Measurements from ENCODE around the gene MEOX2. TPM values are rescaled to one million over a fixed set of nuclear protein-coding genes. Genes with fewer than 3 reads are reported as not detected.

MEOX2 gene
- total RNA-seq, 2 experiments from 2014 or later: not detected

DNA sequence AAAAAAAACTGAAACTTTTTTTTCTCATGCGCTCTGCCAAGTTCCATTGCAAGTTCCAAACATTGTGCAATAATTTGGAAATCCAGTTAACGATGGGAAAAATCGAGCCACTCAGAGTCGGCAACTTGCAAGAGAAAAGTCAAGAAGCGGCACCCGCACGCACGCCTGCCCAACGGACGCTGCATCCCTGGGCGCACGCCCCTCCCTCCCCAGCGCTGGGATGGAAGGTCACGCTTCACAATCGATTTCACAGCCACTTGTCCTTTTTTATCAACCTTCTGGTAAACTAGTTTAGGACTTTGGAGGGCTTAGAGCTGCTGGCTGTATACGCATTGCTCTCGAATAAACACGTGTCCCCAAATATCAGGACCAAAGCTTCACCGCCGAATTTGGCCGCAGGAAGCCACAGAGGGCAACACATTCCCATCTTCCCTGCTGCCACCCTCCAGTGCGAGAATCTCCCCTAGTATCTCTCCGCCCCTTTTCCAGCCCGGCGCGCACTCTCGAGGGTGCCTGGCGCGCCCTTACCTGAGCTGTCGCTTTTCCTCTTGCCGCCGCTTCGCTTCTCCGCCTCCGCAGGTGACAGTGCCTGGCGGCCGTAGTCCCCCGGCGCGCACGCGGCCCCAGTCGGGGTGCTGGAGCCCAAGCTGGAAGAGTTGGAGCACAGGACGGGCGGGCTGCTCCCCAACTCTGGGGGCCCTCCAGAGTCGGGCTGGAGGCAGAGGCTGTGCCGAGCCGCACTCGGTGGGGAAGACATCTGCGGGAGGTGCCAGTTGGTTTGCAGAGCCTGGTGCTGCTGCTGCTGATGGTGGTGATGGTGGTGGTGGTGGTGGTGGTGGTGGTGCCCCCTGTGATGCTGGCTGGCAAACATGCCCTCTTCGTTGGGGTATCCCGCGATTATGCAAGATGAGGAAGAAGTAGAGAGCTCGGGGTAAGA is 857 bp downstream of the MEOX2 start:
- Mint-ChIP-seq H3K27me3 (peaks cover 50% of the 10 kb centered on the region), H3K4me1 (no peaks in the 10 kb centered on the region), H3K27ac (no peak overlapping the region), H3K4me3 (no peak overlapping the region), H3K36me3 (no peaks in the 10 kb centered on the region), H3K9me3 (peaks cover 2% of the 10 kb centered on the region)
- DNase-seq: no peak

DNA sequence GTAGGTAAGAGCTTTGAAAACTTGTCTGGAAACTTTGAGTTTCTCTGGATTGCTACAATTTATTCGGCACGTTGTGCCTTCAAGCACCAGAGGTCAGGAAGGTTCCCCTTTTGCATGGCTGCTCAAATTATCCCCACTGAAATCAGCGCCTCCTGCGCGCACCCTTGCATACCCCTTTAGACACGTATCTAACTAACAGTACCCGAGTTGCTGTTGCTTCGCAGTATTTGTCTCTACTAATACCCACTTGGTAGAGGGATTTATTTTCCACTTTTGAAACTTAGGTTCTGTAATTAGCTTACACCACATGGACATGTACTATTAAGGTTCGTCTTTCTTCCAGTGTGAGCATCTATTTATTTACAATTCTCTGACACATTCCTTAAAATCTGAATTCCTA is 1.6 kb downstream of the MEOX2 start:
- no peaks in the 10 kb centered on the region for H3K36me3 Mint-ChIP-seq
- no peak overlapping the region for H3K27ac Mint-ChIP-seq
- H3K9me3 Mint-ChIP-seq: peaks cover 2% of the 10 kb centered on the region
- no peak overlapping the region for H3K4me3 Mint-ChIP-seq
- no peaks in the 10 kb centered on the region for H3K4me1 Mint-ChIP-seq
- H3K27me3 Mint-ChIP-seq: peaks cover 50% of the 10 kb centered on the region
- no peak for DNase-seq

DNA sequence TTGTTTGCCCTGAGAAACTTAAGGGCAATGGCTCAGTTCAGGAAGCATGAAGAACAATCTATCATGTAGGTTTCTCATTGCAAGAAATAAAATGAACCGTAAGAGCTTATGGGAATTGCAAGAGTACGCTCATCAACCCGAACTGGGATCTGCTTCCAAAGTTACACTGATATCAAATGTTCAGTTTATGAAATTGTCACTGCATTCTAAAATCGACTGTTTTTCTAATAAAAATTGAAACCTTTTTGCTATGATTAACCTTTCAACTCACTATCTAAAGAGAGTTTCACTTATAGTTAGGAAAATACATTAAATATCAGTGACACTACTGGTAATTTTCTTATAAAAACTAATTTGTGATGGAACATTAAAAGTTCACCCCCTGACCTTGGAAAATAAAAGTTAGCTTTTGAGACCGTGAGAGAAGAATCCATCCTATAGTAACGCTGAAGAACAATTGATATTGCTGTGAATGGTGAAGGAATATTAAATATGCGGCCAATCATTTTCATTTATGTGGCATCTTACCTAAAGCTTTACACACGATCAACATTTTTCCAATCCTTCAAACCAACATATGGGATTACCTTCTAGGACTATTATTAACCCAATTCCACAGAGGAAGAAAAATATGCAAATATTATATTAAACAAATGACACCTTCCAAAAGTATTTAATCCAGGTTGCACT is 2.2 kb downstream of the MEOX2 start:
- Mint-ChIP-seq H3K27ac (no peak overlapping the region), H3K27me3 (peaks cover 50% of the 10 kb centered on the region)

DNA sequence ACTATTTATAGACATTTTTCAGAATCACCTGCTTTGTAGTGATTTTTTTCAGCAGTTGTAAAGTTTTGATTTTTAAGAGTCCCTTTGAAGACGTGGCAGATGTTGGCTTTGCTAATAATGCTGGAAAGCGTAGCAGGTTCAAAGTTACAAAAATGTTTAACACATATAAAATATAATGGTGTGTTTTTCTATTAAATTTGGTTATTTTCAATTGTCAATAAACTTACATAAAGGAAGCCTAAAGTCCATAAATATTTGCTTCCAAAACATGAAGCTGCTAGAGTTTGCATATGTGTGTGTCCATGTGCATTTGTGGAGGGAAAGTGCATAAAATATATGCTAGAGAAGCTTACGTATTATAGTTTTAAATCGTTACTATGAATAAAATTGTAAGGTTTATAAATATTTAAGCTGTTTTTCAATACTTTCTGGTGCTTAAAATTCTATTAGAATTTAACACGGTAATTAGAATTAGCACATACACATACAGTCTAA is 3.7 kb downstream of the MEOX2 start:
- H3K27ac Mint-ChIP-seq: no peak overlapping the region
- no peaks in the 10 kb centered on the region for H3K4me1 Mint-ChIP-seq
- H3K36me3 Mint-ChIP-seq: no peaks in the 10 kb centered on the region
- H3K27me3 Mint-ChIP-seq: peaks cover 37% of the 10 kb centered on the region
- DNase-seq: no peak
- no peak overlapping the region for H3K4me3 Mint-ChIP-seq
- peaks cover 2% of the 10 kb centered on the region for H3K9me3 Mint-ChIP-seq

More for the DNA sequence above, 2.2 kb downstream of the MEOX2 start:
- peaks cover 2% of the 10 kb centered on the region for H3K9me3 Mint-ChIP-seq
- H3K36me3 Mint-ChIP-seq: no peaks in the 10 kb centered on the region
- no peak for DNase-seq
- no peaks in the 10 kb centered on the region for H3K4me1 Mint-ChIP-seq
- H3K4me3 Mint-ChIP-seq: no peak overlapping the region

DNA sequence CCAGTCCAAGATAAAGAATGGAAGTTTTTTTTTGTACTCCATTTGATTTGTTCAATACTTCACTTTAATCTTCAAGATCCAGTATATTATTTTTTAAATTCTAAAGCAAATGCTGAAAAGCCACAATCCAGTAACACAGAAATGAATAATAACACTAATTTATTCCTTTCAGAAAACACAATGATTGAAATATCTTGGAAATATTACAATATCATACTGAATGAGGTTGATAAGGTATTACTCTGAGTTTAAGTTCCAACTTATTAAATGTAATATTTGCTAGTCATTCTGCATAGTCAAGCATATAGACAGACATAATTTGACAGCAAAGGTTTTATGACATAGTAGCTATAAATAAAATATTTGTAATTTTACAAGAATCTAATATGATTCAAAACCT is 4.4 kb downstream of the MEOX2 start:
- Mint-ChIP-seq H3K36me3 (no peaks in the 10 kb centered on the region), H3K9me3 (peaks cover 2% of the 10 kb centered on the region), H3K27ac (no peak overlapping the region), H3K4me1 (no peaks in the 10 kb centered on the region), H3K4me3 (no peak overlapping the region), H3K27me3 (peaks cover 30% of the 10 kb centered on the region)
- no peak for DNase-seq

DNA sequence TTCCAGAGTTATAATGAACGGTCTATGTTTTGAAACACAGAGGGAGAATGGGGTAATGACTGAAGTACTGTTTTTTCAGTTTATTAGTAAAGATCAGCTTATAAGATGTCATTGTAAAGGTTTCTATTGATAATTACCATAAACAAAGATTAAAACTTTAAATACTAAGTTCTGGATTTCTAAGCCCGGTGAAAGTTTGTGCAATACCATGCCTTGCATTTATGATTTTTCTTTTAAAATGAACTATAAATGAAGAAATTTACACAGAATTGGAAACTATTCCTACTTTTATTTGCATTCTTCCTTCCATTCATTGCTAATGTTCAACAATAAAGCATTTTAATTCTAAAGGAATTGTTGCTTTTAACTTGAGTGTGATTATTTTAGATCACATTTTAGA is 4.9 kb downstream of the MEOX2 start:
- DNase-seq: no peak
- Mint-ChIP-seq H3K9me3 (peaks cover 2% of the 10 kb centered on the region), H3K4me3 (no peak overlapping the region), H3K4me1 (no peaks in the 10 kb centered on the region), H3K27me3 (peaks cover 25% of the 10 kb centered on the region), H3K27ac (no peak overlapping the region), H3K36me3 (no peaks in the 10 kb centered on the region)

DNA sequence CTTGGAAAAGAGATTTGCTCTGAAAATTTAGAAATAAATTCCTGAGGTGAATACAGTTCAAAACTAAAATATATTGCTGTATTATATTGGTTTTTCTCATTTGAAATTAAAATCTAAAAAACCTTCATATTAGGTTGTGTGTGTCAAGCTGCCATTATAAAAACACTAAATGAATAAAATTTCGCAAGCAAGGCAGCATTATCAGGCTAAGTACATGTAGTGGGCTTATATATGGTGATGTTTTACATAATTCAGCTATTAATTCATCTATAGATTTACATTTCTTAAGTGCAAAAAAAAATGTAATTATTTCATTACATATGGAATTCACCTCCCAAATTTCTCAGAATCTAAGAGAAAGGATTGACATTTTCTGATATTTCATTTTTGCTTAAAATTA is 5.3 kb downstream of the MEOX2 start:
- H3K9me3 Mint-ChIP-seq: peaks cover 2% of the 10 kb centered on the region
- peaks cover 21% of the 10 kb centered on the region for H3K27me3 Mint-ChIP-seq
- H3K4me1 Mint-ChIP-seq: no peaks in the 10 kb centered on the region
- no peak overlapping the region for H3K27ac Mint-ChIP-seq
- H3K4me3 Mint-ChIP-seq: no peak overlapping the region
- DNase-seq: no peak
- no peaks in the 10 kb centered on the region for H3K36me3 Mint-ChIP-seq

DNA sequence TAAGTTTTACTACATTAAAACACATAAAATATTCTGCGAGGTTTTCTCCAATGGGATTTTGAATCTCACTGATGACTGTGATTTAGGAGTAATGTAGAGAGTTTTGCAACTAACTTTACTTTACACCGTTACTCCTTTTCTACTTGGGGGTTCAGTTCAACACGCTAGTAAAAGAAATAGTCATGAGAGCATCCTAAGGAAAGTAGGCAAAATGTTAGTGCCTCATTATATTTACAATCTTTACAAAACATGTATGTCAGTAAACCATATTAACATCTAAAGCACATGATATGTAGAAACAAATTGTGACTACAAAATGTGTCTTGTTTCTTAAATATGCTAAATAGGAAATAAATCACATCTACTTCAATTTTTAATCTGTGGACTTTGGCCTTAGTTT is 6.0 kb downstream of the MEOX2 start:
- Mint-ChIP-seq H3K27me3 (peaks cover 13% of the 10 kb centered on the region), H3K4me3 (no peak overlapping the region), H3K9me3 (peaks cover 1% of the 10 kb centered on the region), H3K4me1 (no peaks in the 10 kb centered on the region), H3K27ac (no peak overlapping the region), H3K36me3 (no peaks in the 10 kb centered on the region)
- DNase-seq: no peak

DNA sequence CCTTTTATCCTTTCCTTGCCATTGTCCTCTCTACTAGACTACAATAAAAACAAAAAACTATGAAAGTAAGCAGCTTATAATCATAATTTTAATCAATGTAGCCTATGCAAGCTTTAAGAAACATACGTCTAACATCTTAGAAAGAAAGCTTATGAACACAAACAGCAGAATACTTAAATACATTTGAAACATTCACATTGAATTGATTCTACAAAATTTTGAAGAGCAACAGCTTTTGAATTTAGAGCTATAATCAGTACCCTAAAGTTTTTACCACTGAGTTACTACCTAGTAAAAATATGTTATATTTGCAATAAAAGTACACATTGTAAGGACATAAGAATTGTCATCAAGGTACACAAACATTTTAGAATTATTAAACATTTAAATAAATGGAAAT is 7.2 kb downstream of the MEOX2 start:
- H3K36me3 Mint-ChIP-seq: no peaks in the 10 kb centered on the region
- no peak overlapping the region for H3K27ac Mint-ChIP-seq
- no peak overlapping the region for H3K4me3 Mint-ChIP-seq

DNA sequence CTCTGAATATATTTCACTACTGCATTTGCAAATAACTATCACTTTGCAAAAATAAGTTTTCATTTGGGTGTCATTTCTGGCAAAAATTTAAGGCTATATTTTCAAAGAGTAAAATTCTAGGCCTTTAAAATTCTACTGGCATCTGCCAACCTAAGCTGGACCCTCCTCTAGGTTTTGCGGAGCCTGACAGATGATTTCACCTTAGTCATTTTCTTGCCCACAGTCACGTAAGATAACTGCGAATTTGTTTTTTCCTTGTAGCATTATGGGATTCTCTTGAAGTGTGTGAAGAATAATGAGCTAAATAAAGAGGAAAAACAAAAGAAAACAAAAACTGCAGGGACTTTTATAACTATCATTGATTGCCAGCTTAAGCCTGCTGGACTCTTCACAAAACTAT is 7.8 kb downstream of the MEOX2 start:
- no peaks in the 10 kb centered on the region for H3K27me3 Mint-ChIP-seq
- no peaks in the 10 kb centered on the region for H3K36me3 Mint-ChIP-seq
- no peak overlapping the region for H3K4me3 Mint-ChIP-seq
- no peaks in the 10 kb centered on the region for H3K4me1 Mint-ChIP-seq
- peaks cover 1% of the 10 kb centered on the region for H3K9me3 Mint-ChIP-seq
- DNase-seq: no peak
- no peak overlapping the region for H3K27ac Mint-ChIP-seq

More for the DNA sequence above, 7.2 kb downstream of the MEOX2 start:
- Mint-ChIP-seq H3K4me1 (no peaks in the 10 kb centered on the region), H3K9me3 (peaks cover 1% of the 10 kb centered on the region), H3K27me3 (peaks cover 3% of the 10 kb centered on the region)
- no peak for DNase-seq

DNA sequence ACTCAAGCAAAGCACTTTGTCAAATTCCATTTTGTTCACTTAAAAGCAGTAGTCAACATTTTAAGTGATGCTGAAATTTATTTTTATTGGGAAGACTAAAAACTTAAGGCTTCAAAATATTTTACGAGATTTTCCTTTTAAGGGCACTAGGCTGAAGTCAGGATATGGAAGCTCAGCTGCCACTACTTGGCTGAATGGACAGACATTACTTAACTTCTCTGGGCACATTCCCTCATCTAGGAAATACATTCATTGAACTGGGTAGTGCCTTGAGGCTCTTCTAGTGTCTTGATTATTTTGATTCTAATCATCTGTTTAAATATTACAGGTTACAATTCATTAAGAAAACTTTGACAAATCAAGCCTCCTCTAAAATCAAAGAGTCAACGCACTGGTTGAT is 11.1 kb downstream of the MEOX2 start:
- Mint-ChIP-seq H3K27ac (no peak overlapping the region), H3K27me3 (no peaks in the 10 kb centered on the region), H3K36me3 (no peaks in the 10 kb centered on the region), H3K4me3 (no peak overlapping the region), H3K9me3 (peaks cover 3% of the 10 kb centered on the region), H3K4me1 (no peaks in the 10 kb centered on the region)
- DNase-seq: no peak

DNA sequence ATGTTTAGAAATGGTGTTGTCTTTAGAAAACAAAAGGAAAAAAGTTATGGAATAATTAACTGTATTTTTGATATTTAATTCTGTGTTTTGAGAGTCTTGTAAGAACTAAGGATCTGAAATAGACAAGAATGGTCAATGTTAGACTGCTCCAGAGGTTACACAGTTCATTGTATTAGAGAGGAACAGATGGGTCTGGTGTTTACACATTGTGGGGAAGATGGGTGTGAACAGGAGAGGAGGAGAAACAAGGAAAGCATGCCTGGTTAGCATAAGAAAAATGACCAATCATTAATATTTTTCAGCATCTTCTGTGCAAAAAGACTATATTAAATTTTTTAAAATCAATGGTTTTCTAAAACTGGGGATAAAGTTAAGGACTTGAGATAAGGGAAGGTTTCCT is 11.9 kb downstream of the MEOX2 start:
- no peak overlapping the region for H3K27ac Mint-ChIP-seq
- DNase-seq: no peak
- no peaks in the 10 kb centered on the region for H3K27me3 Mint-ChIP-seq
- H3K4me3 Mint-ChIP-seq: no peak overlapping the region
- no peaks in the 10 kb centered on the region for H3K36me3 Mint-ChIP-seq
- no peaks in the 10 kb centered on the region for H3K4me1 Mint-ChIP-seq
- peaks cover 3% of the 10 kb centered on the region for H3K9me3 Mint-ChIP-seq

DNA sequence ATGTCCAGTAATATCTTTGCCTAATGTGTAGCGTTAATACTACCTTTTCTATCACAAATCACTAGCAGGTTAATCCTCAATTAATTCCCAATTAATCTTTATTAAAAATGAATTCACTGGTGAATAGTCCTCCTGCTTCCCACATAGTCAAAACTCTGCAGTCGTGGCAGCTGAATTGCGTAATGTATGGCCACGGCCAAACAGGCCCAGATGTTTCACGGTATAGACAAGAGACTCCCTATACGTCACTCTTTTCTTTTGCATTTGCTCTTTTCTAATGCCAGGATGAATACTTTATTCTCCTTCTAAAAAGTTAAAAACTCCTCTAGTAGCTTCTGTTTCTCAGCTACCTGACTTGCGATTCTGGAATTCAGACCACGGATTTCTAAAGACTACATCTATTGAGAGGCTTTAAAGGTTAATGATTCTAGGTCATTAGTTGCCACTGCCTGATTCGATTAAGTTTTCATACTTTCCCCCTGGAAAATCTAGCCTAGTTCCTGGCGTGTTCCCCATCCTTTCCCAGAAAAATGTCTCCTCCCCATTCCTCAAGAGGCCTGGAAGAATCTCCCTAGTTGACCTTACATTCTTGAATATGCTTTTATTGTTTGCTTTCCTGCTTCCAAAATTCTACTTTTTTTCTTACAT is 16.9 kb downstream of the MEOX2 start:
- DNase-seq: no peak
- no peaks in the 10 kb centered on the region for H3K36me3 Mint-ChIP-seq
- no peaks in the 10 kb centered on the region for H3K27me3 Mint-ChIP-seq
- no peak overlapping the region for H3K27ac Mint-ChIP-seq
- peaks cover 1% of the 10 kb centered on the region for H3K9me3 Mint-ChIP-seq
- H3K4me1 Mint-ChIP-seq: no peaks in the 10 kb centered on the region
- H3K4me3 Mint-ChIP-seq: no peak overlapping the region

DNA sequence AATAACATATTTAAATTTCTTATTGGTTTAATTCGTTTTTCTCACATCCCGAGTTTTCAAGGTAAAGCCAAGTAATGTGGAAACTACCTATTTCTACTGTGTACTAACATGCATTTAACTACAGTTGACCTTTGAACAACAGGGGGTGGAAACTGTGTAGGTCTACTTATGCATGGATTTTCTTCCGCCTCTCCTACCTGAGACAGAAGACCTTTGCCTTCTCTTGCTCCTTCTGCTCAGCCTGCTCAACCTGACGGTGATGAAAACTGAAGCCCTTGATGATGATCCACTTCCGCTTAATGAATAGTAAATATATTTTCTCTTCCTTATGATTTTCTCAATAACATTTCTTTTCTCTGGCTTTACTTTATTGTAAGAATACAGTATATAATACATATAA is 18.5 kb downstream of the MEOX2 start:
- Mint-ChIP-seq H3K9me3 (peaks cover 1% of the 10 kb centered on the region), H3K4me3 (no peak overlapping the region), H3K27me3 (no peaks in the 10 kb centered on the region), H3K27ac (no peak overlapping the region), H3K4me1 (no peaks in the 10 kb centered on the region), H3K36me3 (no peaks in the 10 kb centered on the region)
- DNase-seq: no peak

DNA sequence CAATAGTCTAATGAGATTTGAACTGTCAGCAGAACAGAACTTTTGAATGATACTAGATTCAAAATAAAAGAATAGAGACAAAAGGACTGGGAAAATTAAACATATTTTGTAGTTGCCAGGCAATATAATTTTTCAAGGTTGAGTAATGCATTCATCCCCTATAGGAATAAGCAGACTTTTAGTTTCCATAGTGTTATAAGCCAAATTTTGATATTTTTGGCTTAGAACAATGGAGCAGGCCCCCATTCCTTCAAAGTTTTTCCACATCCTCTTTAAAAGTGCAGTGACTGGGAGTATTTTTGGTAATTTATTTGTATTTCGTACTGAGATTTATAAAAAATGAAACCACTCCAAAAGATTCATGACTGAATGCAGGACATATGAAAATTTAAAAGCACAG is 24.0 kb downstream of the MEOX2 start:
- no peak for DNase-seq
- Mint-ChIP-seq H3K27ac (no peak overlapping the region), H3K4me3 (no peak overlapping the region), H3K36me3 (no peaks in the 10 kb centered on the region), H3K4me1 (no peaks in the 10 kb centered on the region), H3K27me3 (no peaks in the 10 kb centered on the region), H3K9me3 (peaks cover 4% of the 10 kb centered on the region)

All from activated naive CD8-positive, alpha-beta T cell treated with anti-CD3 and anti-CD28 coated beads for 36 hours (primary cell).